HG02642 (cell line): ENCODE results near the gene FAM47C.
"Not testable (repeated sequence)": the region's sequence is repeated elsewhere in the genome, so short reads cannot be mapped to it uniquely, and the experiment has no call there.

Source experiments
- ATAC-seq: cut with Tn5 transposase; IDR thresholded peaks from one replicate; pipeline ENCODE4 v1.9.1; 2021; ENCODE audit warnings: mild to moderate bottlenecking; ENCODE audit not compliant: unreplicated experiment, poor library complexity

The FAM47C gene

GRCh38 chrX:37008182-37008581, at the start of gene FAM47C:
Gene FAM47C, plus strand, starts transcription at chrX:37008366. Its CDS starts 45 bp downstream, at chrX:37008411.
- not testable (repeated sequence) for ATAC-seq

GRCh38 chrX:36961590-36961989, 46.6 kb upstream of the FAM47C start:
- no peak for ATAC-seq

DNA sequence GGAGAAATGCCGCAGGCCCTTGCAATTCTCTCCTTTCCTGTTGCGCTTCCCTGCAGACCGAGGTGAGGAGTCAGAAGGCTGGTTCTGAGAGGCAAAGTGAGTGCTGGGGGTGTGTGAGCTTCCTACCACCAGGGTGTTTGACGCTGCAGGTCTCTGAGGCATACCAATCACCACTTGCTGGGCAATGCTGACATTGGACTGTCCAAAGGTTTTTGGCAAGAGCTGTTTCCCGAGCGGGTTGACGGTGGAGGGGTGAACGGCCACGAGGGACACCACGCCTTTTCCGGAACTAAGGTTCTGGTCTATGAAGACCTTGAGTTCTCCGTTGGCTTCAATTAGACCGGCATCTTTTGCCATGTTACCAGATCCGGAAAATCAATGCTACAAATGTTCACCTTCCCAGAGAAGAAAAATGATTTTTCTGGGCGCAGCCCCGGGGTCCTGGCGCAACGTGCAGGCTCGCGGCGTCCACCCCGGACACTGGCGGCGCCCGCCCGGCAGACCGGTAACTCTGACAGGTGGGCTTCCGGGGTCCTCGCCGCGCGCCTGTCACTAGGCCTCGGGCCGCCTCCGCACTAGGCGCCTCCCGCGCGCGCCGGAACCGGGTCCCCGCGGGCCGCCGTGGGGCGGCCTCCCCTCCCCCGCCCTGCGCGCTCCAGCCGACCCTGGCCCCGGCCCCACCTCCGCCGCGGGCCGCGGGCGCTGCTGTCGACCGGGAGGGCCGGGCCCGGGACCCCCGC, 44.9 kb upstream of the FAM47C start:
- ATAC-seq = no peak

- no peak for ATAC-seq
These were observed 44.3 kb upstream of the FAM47C start for GRCh38 chrX:36963852-36964251.

- no peak for ATAC-seq
These were observed 34.6 kb upstream of the FAM47C start for GRCh38 chrX:36973575-36973974.

GRCh38 chrX:36974911-36975310, 33.3 kb upstream of the FAM47C start:
- no peak for ATAC-seq

GRCh38 chrX:36978886-36979285, 29.3 kb upstream of the FAM47C start:
- ATAC-seq = no peak

- ATAC-seq = no peak
These were observed 24.3 kb upstream of the FAM47C start for GRCh38 chrX:36983831-36984230.

DNA sequence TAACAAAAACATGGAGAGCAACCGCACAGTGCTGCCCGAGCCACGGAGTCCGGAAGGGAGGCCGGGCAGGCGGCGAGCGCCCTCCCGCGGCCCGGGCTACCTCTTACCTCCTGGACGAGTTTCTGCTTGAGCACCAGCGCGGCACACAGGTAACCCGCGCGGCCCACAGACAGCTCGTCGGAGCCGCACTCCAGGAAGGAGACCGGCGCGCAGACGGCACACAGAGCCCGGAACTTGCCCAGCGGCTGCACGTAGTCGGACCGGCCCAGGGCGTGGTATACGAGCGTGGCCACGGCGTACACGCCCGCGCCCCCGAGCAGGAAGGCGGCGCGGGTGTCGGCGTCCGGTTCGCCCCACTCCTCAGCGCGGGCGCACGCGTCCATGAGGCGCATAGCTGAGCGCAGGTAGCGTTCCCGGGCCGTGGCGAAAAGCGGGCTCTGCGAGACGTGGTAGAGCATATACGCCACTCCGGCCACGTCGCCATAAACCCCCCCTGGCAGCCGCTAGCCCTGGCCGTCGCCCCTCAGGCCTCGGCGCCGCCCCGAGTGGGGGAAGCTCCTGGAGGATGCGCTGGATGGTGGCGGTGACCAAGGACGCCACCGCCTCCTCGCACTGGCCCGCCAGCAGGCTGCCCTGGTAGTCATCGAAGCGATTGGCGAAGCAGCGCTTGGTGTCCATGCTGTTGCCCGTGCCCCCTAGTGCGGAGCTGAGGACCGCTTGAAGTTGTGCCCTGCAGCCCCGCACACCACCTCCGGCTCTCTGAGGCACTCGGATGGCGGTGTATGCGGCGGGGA, 22.6 kb upstream of the FAM47C start:
- not testable (repeated sequence) for ATAC-seq

DNA sequence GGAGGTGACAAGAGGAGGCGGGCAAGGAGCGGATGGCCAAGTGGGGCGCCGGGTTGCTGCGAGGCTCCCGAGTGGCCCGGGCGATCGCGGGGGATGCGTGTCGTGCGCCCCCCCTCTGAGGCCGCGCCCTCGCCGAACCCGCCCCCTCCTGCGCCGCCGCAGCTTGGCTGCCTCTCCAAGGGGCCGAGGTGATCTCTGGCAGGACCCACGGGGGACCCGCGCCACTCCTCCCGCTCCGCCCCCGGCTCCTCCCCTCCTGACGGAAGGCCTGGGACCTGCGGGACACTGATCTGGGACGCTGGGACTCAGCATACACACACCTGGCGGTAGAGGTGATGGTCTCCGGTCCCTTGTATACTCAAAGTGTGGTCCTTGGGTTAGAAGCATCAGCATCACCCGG, 21.9 kb upstream of the FAM47C start:
- ATAC-seq = no peak

- not testable (repeated sequence) for ATAC-seq
These were observed 21.0 kb upstream of the FAM47C start for GRCh38 chrX:36987212-36987611.

DNA sequence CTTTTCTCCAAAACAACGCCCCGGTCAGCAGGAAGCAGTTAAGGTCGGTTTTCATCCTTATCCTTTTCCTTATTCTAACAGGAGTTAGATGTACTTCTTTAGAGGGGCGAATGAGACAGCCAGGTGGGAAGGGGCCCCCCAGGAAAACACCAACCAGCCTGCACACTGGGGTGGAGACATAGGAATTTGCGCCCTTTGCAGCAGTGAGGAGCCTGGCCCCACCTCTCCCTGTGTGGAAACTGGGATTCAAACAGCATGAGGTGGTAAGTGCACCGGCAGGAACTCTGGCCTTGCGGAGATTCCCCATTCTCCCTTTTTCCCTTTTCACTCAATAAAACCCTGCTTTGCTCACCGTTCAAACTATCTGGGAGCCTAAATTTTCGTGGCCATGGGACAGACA, 8.0 kb upstream of the FAM47C start:
- ATAC-seq = no peak

DNA sequence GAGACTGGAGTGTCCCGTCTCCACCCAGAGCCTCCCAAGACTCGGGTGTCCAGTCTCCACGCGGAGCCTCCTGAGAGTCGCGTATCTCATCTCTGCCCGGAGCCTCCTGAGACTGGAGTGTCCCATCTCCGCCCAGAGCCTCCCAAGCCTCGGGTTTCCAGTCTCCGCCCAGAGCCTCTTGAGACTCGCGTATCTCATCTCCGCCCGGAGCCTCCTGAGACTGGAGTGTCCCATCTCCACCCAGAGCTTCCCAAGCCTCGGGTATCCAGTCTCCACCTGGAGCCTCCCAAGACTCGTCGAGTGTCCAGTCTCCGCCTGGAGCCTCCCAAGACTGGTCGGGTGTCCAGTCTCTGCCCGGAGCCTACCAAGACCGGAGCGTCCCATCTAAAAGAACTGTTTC, 2.3 kb downstream of the FAM47C start:
- ATAC-seq = no peak

- ATAC-seq = not testable (repeated sequence)
These were observed 26.1 kb downstream of the FAM47C start for GRCh38 chrX:37034260-37034659.

GRCh38 chrX:37036674-37037220, 28.6 kb downstream of the FAM47C start:
- not testable (repeated sequence) for ATAC-seq

- ATAC-seq = not testable (repeated sequence)
These were observed 30.6 kb downstream of the FAM47C start for GRCh38 chrX:37038814-37039213.

- not testable (repeated sequence) for ATAC-seq
These were observed 35.1 kb downstream of the FAM47C start for GRCh38 chrX:37042956-37043885.

DNA sequence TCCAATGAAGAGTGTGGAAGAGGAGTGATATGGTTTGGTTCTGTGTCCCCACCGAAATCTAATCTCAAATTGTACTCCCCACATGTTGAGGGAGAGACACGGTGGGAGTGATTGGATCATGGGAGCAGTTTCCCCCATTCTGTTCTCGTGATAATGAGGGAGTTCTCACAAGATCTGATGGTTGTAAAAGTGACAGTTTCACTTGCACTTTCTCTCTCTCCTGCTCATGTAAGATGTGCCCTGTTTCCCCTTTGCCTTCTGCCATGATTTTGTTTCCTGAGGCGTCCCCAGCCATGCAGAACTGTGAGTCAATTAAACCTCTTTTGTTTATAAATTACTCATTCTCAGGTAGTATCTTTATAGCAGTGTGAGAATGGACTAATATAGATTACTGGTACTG, 39.6 kb downstream of the FAM47C start:
- no peak for ATAC-seq

DNA sequence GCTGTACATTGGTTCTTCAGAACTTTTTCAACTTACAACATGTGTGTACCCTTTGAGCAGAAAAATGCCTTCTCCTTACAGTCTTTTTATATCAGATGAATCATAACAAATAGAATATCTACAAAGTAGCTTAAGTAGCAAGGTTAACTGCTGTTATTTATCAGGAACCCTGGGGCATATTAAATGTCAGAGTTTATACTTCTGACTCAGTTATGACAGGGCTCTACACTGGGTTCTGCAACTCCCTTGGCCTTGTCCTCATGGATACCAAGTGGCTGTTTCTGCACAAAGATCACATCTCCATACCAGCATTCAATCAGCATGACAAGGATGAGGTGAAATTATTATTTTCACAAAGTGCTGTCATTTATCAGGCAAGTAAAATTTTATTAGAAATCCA, 49.4 kb downstream of the FAM47C start:
- ATAC-seq = not testable (repeated sequence)

- ATAC-seq = peak; percentile 75
These were observed 52.8 kb downstream of the FAM47C start for GRCh38 chrX:37060999-37061398.
